Thymus (tissue), 14 donors: ENCODE data around the gene EPS8L3. TPM values are rescaled to one million over a fixed set of nuclear protein-coding genes. Genes with fewer than 3 reads are reported as not detected.

Source experiments
- DNase-seq, 9 donors: peaks; one replicate each; pipeline ENCODE4 v3.0.0-alpha.2; 2013; ENCODE audit warnings: low spot score in 9 of 9, low read depth in 6 of 9, missing footprints in 1 of 9
- H3K27ac ChIP-seq, 2 donors: one replicate each; pipeline ENCODE4 v1.5.1; 2013; ENCODE audit warnings: control low read depth in 1 of 2, low read depth in 1 of 2, low read length in 1 of 2, mild to moderate bottlenecking in 1 of 2, moderate library complexity in 1 of 2
- H3K27me3 ChIP-seq, 2 donors: one replicate each; pipeline ENCODE4 v1.5.1; 2013; ENCODE audit warnings: low read length in 1 of 2; ENCODE audit not compliant: control insufficient read depth in 2 of 2, insufficient read depth in 1 of 2
- H3K36me3 ChIP-seq, 2 donors: one replicate each; pipeline ENCODE4 v1.5.1; 2013; ENCODE audit warnings: low read length in 1 of 2, mild to moderate bottlenecking in 1 of 2, moderate library complexity in 1 of 2; ENCODE audit not compliant: control insufficient read depth in 2 of 2, insufficient read depth in 2 of 2
- H3K4me1 ChIP-seq, 2 donors: one replicate each; pipeline ENCODE4 v1.5.1; 2013; ENCODE audit warnings: low read length in 2 of 2; ENCODE audit not compliant: control insufficient read depth in 2 of 2, insufficient read depth in 2 of 2
- H3K4me3 ChIP-seq, 2 donors: one replicate each; pipeline ENCODE4 v1.5.1; 2013; ENCODE audit warnings: low read length in 2 of 2, control low read depth in 1 of 2, mild to moderate bottlenecking in 1 of 2
- H3K9me3 ChIP-seq, 2 donors: one replicate each; pipeline ENCODE4 v1.5.1; 2013; ENCODE audit warnings: low read length in 1 of 2, mild to moderate bottlenecking in 1 of 2; ENCODE audit not compliant: control insufficient read depth in 2 of 2, insufficient read depth in 1 of 2
- WGBS: extraction: QIAGEN DNeasy Blood & Tissue Kit; methylation state at CpG from one replicate; pipeline ENCODE4 v1.1.7; 2013; 5-methylcytosine and 5-hydroxymethylcytosine counted together
- long read RNA-seq, 10 donors: transcript quantifications; one replicate each; lab custom pipeline, GENCODE V29; 2026
- polyA plus RNA-seq: library from polyadenylated mRNA; stranded (reverse); fragments of 200-250 nt; gene quantifications from one replicate; pipeline ENCODE4 v1.2.3, GENCODE V29; 2013
- total RNA-seq: library from RNA; stranded (reverse); fragments of 120-200 nt; gene quantifications from one replicate; pipeline ENCODE4 v1.2.4, GENCODE V29; 2013
- donor health status: healthy.

EPS8L3 gene
- total RNA-seq (not detected), polyA plus RNA-seq (0.02 TPM)
- long read RNA-seq, donor 1, result 0 reads
- long read RNA-seq, donor 2, result 0 reads
- long read RNA-seq, donor 3, result 0 reads
- long read RNA-seq, donor 4, result 0 reads
- long read RNA-seq, donor 5, partial matches to known transcripts, result 0 of 1 reads
- long read RNA-seq, donor 5, other reads (novel, unspliced or antisense), result 0 of 1 reads
- long read RNA-seq, donor 6, result 0 reads
- long read RNA-seq, donor 7, result 0 reads
- long read RNA-seq, donor 8, result 0 reads
- long read RNA-seq, donor 9, result 0 reads
- long read RNA-seq, donor 10, result 0 reads

DNA sequence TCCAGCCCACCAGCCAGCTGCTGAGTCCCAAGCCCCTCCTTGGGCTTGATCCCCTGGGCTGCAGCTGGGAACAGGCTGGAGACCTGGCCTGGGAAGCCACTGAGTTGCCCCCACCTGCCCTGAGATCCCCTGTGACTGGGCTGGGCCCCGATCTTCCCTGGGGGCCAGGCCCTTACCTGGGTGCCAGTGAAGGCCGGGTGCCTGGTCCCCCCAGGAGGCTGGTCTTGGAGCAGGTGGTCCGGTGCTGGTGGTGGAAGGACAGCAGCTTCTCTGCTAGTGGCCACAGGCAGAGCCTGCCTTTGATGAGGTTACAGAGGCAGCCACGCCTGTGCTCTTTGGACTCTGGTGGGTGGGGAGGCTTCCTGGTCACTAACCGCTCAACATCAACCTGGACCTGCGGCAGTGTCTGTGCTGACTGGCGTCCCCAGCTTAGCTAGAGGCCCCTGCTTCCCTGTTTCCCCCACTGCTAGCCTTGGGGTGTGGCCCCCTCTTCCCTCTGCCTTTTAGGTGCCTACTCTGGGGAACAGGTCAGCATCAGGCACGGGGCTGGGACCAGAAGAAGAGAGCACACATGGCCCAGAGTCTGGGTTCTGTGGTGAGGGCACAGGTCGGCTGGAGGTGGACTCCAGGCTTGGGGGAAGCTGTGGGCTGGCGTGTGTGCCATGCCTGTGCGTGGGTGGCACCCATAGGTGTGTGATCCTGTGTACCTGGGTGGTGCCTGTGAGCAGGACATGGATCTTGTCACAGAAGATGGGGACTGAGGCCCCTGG lies at the start of gene EPS8L3:
TSS of gene EPS8L3 (minus strand) at position 278 of the 770 bp plus-strand sequence. CDS start 2,174 bp downstream, outside the sequence.
- no peak for DNase-seq
- H3K27ac ChIP-seq, result no peak within 1 kb of the TSS
- 91% methylated on average over 11 of the region's 11 CpGs for WGBS
- H3K4me1 ChIP-seq, result no peaks in the 10 kb centered on the region
- no peak within 1 kb of the TSS for H3K4me3 ChIP-seq
- H3K36me3 ChIP-seq, result no peaks in the 10 kb centered on the region
- no peaks in the 10 kb centered on the region for H3K27me3 ChIP-seq
- H3K9me3 ChIP-seq, result no peaks in the 10 kb centered on the region

- no peak overlapping the region for H3K27ac ChIP-seq
- H3K36me3 ChIP-seq, result no peaks in the 10 kb centered on the region
- H3K27me3 ChIP-seq, result no peaks in the 10 kb centered on the region
- DNase-seq, result no peak
- 89% methylated on average over 1 of the region's 1 CpG for WGBS
- peaks cover 0 to 29% of the 10 kb centered on the region in 2 donors for H3K4me1 ChIP-seq
- H3K9me3 ChIP-seq, result peaks cover 0 to 7% of the 10 kb centered on the region in 2 donors
- no peak overlapping the region for H3K4me3 ChIP-seq
Observed at GRCh38 chr1:109812691-109813393, 49.1 kb upstream of the EPS8L3 start.

DNA sequence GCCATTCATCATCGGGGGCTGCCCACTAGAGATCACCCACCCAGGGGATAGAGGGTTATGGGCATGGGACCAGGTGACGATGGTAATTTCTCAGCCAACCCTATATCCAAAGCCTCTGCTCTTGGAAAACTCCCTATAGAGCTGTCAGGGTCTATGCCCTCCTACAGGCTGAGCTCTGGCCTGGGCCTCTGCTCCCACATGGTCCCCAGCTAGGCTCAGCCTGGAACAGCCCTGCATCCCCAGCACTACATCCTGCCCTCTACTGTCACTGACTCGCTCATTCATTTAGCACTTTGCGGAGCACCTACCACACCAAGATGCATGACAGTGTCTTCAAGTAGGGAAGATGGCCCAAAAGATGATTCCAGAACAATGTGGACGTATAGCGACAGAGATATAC lies 45.0 kb upstream of the EPS8L3 start:
- peaks cover 11 to 51% of the 10 kb centered on the region in 2 donors for H3K4me1 ChIP-seq
- no peak overlapping the region for H3K4me3 ChIP-seq
- H3K27me3 ChIP-seq, result peaks cover 0 to 5% of the 10 kb centered on the region in 2 donors
- no peak for DNase-seq
- no peak overlapping the region for H3K27ac ChIP-seq
- H3K36me3 ChIP-seq, result no peaks in the 10 kb centered on the region
- H3K9me3 ChIP-seq, result peaks cover 0 to 4% of the 10 kb centered on the region in 2 donors
- 97% methylated on average over 6 of the region's 6 CpGs for whole genome bisulfite sequencing

GRCh38 chr1:109807822-109808680 lies 44.3 kb upstream of the EPS8L3 start:
- H3K9me3 ChIP-seq, result peaks cover 0 to 4% of the 10 kb centered on the region in 2 donors
- 97% methylated on average over 6 of the region's 6 CpGs for WGBS
- no peak overlapping the region for H3K4me3 ChIP-seq
- no peaks in the 10 kb centered on the region for H3K36me3 ChIP-seq
- peaks cover 18 to 58% of the 10 kb centered on the region in 2 donors for H3K4me1 ChIP-seq
- peaks cover 0 to 8% of the 10 kb centered on the region in 2 donors for H3K27me3 ChIP-seq
- H3K27ac ChIP-seq, result peak overlapping the region in 1 of 2 donors; percentile 53
- no peak for DNase-seq

DNA sequence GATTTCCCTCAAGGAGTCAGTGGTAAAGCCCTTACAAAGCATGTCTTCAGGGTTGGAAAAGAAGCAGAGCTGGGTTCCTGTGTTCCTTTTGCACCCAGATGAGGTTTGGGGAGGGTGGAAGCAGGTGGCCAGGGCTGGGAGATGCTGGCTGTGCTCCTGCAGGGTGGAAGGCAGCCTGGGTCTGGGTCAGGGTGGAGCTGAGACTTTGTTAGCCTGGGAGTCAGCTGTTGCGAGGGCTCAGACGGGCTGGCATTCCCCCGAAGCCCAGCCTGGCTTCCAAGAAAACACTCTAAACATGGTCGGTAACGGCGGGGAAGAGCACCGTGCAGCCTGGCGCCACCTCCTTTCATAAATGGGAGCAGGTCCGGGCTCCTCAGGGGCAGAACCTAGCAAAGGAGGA lies 43.7 kb upstream of the EPS8L3 start:
- DNase-seq, result no peak
- Histone ChIP-seq H3K4me3 (no peak overlapping the region), H3K27ac (peak overlapping the region in 1 of 2 donors; percentile 53), H3K9me3 (peaks cover 0 to 4% of the 10 kb centered on the region in 2 donors), H3K27me3 (peaks cover 0 to 8% of the 10 kb centered on the region in 2 donors), H3K4me1 (peaks cover 24 to 64% of the 10 kb centered on the region in 2 donors), H3K36me3 (no peaks in the 10 kb centered on the region)
- WGBS, result 57% methylated on average over 9 of the region's 9 CpGs

GRCh38 chr1:109806733-109807400 lies 43.1 kb upstream of the EPS8L3 start:
- H3K27ac ChIP-seq, result peak overlapping the region in 1 of 2 donors; percentile 53
- peaks cover 0 to 8% of the 10 kb centered on the region in 2 donors for H3K27me3 ChIP-seq
- peaks cover 0 to 4% of the 10 kb centered on the region in 2 donors for H3K9me3 ChIP-seq
- H3K4me1 ChIP-seq, result peaks cover 30 to 69% of the 10 kb centered on the region in 2 donors
- H3K4me3 ChIP-seq, result no peak overlapping the region
- no peaks in the 10 kb centered on the region for H3K36me3 ChIP-seq
- no peak for DNase-seq
- 87% methylated on average over 6 of the region's 6 CpGs for WGBS

DNA sequence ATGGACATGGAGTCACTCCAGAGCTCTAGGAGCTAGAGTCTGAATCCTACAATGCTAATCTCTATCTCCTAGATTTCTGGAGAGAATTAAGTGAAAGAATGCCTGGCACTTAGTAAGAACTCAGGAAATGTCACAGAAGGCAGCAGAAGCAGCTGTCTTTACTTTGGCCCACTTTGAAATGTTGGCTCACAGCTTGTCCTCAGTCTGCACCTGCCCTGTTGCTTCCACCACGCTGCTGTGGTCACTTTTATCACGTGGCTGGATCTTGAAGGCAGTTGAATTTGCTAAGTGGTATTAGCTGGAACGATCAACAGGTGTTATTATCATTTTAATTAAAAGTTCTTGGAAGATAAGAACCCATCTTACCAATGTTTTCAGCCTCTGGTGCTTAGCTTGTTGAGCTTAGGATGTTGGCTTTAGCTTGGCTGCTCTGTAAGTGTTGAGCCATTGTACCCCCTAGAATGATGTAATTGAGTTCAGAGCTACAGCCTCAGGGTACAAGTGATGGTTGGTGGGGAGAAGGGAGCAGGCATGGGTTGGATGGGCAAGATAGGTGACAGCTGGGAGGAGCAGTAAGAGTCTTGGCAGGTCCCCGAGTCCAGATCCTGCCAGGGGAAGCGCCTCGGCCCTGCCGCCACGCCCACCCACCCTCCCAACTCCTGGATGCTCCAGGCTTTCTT lies 41.9 kb upstream of the EPS8L3 start:
- DNase-seq, result peak in 1 of 9 donors; percentile 51
- peak overlapping the region in 1 of 2 donors; percentile 74 for H3K27ac ChIP-seq
- no peaks in the 10 kb centered on the region for H3K36me3 ChIP-seq
- H3K27me3 ChIP-seq, result peaks cover 0 to 8% of the 10 kb centered on the region in 2 donors
- peaks cover 35 to 79% of the 10 kb centered on the region in 2 donors for H3K4me1 ChIP-seq
- H3K9me3 ChIP-seq, result peaks cover 0 to 4% of the 10 kb centered on the region in 2 donors
- WGBS, result 71% methylated on average over 8 of the region's 8 CpGs
- H3K4me3 ChIP-seq, result no peak overlapping the region
